NCI-H2227 (cell line): Measurements from ENCODE around the gene SLC10A6.

Experiments
- DNase-seq: peaks from one replicate; lab custom pipeline; 2025; ENCODE audit not compliant: unreplicated experiment; lab: John Stamatoyannopoulos, UW

Gene SLC10A6

DNA sequence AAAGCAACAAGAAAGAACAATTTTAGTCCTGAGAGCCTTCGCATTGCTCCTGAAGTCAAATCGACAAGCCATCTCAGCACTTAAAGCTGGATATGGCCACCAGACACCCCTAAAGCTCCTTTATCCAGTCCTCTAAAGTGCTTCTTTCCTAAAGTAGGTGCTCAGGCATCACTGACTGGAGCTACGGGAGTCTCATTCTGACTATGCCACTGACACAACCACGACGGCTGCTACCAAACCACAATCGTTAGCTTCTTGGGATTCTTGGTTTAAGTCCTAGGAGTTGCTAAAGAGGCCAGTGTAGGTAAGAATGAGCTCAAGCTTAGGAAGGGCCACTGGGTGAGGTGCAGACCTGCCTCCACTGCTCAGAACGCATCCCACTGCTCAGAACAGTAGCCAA is 1.0 kb downstream of the SLC10A6 start:
- DNase-seq, result no peak

DNA sequence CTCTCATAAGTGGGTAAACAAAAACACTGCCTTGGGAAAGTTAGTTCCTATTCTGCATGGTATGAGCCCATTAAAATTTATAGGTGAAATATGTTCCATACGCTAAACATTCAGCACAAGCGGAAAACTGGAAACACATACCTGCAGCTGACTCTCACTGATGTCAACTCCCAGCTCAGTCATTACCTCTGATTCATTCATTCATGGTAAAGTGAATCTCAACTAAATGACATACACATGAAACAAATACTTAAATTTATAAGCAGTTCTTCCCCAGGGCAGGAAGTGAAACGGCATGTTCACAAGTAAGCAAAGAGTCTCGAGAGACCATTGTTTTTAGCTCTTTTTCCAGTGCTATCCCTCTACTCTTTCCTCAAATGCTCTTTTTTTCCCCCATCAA is 1.6 kb downstream of the SLC10A6 start:
- DNase-seq, result no peak

DNA sequence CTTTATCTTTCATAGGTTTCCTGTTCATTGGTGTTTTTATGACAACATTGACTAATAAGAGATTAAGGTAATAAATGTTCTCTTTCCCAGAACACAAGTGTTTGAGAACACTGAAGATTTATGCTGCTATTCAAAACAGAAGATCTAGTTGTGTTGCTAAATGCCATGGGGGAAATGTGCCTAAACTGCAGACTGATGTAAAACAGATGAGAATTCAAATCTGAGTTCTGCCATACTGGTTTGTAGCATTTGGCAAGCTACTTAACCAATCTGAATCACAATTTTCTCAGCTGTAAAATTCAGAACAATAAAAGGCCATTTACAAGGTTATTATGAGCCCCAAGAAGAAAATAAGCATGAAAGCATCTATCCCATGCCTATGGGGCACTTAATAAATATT is 2.3 kb downstream of the SLC10A6 start:
- DNase-seq, result no peak

DNA sequence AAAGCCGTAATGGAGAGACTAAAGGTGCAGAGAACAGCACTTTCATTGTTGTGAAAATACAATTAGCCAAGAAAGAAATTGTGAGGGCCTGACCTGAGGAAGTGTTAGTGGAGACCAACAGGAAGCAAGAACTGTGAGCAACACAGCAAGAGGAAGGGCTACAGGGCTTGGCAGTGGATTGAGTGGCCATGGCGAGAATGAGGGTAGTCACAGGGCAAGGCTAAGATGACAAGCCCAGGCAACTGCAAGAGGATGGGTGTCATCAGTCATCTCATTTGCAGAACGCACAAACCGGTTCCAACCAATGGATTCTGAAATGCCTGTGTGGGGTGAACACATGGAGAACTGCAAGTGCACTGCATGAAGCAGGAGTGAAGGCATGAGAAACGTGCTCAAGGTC is 3.6 kb downstream of the SLC10A6 start:
- DNase-seq, result no peak

DNA sequence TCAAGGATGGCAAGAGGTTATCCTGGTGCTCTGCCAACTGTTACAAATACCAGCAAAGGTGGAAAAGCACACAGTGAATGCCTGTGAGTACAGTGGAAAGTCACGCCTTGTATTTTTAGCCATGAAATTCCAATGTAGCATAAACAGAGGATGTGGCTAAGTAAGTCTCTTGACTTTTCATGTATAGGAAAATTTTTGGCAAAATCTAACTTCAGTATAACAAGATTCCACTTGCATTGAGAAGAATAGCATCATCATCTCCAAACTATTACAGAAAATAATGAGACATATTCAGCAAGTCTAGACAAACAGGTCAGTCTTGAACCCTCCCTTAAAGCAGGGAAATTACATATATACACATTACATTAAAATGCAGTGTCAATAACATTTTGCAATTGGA is 7.9 kb downstream of the SLC10A6 start:
- DNase-seq, result no peak

DNA sequence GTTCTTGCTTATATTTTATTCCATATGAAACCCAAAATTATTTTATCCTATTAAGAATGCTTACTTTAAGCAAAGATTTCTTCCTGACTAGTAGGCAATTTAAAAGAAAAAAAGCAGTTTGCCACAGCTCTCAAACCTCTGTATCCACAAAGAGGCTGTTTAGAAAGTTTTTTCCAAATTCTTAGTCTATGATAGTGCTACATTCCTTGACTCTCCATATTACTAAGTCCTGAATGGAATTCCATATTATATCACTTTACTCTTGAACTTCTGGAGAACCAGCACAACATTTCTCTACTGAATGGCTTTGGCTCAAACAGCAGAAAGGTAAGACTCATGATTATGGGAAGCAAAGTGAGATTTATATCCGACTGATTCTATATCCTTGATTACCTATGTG is 8.3 kb downstream of the SLC10A6 start:
- no peak for DNase-seq

DNA sequence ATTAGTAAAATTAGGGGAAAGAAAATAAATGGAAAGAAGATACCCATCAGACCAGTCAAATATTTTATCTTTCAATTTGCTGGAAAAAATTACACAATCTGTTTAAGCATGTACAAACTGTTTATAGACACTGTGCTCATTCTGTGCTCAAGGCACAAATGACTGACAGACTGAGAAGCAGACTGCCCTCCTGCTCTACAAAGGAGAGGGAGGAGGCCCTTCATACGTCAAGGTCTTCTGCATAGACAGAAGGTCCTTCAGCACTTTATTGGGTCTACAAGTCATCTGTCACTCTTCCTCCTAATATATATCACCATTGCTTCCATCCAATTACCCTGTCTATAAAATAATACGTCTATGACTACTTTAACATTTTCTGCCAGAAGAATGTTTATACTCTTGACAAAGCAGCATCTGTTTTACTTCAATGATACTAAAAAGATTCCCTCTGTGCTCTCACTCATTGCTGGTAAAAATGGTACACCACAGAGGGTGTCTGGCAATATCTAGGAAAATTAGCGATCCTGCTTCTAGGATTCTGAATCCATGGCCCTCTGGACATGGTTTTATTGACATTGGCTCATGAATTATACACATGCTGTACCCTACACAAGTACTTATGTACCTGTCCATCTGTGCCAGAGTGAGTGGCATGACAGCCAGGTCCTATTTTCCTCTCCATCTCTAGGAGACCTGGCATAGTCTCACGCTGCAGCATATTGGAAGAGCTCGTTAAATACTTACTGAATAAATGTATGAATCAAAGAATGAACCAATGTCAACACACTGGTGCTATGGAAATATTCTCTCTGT is 11.3 kb downstream of the SLC10A6 start:
- DNase-seq, result no peak

DNA sequence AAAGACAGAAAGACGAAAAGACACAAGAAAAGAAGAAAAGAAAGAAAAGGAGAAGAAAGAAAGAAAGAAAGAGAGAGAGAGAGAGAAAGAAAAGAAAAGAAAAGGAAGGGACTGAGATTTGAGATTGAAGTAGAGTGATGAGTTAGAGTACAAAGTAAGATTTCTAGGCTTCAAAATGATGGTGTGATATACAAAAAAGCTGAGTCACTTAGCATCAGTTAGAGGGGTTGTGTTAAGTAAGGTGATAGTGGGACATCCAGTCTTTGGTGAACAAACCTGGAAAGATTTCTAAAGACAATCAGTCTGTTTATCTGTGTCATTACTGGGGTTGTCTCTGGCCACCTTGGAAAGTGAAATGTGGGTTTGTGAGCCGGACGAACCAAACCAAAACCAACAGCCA is 13.5 kb downstream of the SLC10A6 start:
- no peak for DNase-seq

DNA sequence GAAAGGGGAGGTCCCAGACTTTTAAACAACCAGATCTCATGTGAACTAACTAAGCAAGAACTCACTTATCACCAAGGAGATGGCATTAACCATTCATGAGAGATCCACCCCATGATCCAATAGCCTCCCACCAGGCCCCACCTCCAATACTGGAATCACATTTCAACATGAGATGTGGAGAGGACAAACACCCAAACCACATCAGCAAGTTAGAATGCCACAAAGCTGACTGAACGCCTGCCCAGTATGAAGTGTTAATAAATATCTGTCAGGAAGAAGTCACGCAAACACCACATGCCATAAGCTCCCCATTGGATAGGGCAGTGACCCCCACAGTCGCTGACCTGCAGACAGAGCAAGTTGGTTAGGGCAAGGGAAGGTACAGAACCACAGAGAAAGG is 14.3 kb downstream of the SLC10A6 start:
- DNase-seq, result no peak

DNA sequence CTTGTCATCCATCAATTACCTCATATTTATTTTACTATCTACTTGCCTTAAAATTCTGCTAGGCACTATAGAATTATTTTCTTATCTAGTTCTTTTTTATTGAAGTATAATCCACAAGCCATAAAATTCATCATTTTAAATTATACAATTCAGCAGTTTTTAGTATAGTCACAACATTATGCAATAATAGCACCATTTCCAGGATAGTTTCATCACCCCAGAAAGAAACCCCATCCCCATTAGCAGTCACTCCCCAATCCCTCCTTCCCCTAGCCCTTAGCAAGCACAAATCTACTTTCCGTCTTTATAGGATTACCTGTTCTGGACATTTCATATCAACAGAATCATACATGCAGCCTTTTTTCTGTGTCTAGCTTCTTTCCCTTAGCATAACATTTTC is 15.6 kb downstream of the SLC10A6 start:
- DNase-seq, result no peak

DNA sequence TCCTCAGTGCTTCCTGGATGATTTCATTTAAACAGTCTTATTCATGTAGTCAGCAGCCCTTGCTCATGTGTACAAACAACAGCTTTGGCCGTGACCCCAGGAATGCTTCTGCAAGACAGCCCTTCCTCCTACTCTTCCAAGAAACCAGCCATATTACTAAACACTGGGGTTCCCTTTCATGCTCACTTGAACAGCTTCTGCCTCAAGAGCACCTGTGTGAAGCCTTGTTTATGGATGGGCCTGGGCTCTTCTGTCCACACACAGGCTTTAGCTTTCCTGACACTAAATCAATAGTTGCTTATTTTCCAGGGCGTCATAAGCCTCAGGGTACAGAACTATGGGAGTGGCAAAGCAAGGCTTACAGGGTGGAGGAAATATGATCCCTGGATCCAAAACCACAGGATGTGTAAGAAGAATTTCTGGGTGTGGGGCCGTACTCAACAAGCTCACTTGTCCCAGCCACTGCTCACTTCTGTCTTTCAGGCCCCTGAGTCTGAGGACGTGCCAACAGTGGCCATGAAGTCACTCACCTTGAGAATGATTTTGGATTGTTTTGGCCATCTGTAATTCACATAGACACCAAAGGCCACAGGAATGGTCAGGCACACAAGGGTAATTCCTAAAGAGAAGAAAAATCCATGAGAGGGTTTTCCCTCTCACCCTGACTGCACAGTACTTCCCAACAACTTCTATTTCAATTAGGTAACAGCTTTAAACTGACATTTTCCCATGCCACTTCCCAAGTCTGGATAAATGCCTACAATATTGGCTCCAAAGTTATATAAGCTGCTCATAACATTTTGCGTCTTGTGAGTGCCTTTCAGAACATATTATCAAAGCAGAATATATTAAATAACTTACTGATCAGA is 17.7 kb downstream of the SLC10A6 start:
- DNase-seq, result no peak

DNA sequence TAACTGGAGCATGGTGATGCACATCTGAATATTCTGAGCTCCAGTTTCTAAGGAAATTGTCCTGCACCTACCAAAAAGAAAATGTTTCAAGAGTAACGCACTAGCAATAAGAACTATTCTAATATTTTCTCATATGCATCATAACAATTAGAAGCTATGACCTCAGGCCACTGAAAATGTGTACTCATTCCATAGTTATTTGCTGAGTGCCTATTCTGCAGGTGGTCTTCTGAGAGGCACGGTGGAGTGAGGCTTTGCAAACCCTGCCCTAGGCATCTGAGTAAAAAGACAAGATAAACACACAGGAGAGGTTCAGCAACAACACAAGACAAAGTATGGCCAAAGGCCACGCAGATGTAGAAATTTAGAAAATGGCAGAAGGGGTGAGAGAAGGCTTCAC is 23.7 kb downstream of the SLC10A6 start:
- DNase-seq, result no peak

DNA sequence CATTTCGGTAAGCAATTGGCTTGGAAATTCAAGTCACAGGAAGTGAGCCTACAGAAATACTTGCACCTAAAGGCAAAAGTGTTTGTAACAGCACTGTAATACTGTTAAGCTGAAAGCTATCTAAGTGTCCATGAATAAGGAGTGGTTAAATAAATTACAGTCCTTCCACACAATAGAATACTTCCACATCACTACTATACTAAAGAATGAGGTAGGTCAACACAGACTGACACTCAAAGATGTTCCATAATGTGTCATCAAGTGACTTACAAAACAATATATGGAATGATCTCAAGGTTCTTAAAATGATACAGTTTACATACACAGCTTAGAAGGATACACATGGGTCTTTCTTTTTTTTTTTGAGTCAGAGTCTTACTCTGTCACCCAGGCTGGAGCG is 27.0 kb downstream of the SLC10A6 start:
- DNase-seq, result no peak

DNA sequence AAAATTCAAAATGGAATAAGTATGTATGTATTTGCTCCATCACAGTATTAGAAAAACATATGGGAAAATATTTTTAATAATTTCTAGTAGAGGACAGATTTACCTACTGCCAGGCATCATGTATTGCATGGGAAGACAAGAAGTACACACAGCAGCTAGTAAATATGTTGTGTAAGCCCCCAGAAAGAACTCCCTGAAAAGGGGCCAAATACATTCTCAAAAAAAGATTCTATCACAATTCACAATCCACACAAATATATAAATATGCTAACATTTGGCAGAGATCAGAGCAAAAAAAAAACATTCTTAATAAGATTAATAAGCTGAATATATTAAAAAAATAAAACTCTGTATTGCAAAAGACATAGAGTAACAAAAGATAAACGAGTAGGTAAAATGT is 28.0 kb downstream of the SLC10A6 start:
- no peak for DNase-seq

DNA sequence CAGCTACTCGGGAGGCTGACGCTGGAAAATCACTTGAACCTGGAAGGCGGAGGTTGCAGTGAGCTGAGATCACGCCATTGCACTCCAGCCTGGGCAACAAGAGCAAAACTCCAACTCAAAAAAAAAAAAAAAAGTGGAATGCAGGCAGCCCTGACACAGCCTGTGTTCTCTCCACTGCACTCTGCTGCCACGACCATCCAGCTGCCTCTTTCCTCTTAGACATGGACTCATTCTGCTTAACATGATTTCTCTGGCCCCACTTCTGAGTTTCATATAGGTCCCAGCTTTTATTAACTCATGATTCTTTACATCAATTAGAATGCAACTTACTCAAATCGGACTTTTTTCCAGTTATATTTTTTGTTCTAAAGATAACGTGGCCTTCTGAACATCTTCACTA is 29.6 kb downstream of the SLC10A6 start:
- DNase-seq, result no peak

DNA sequence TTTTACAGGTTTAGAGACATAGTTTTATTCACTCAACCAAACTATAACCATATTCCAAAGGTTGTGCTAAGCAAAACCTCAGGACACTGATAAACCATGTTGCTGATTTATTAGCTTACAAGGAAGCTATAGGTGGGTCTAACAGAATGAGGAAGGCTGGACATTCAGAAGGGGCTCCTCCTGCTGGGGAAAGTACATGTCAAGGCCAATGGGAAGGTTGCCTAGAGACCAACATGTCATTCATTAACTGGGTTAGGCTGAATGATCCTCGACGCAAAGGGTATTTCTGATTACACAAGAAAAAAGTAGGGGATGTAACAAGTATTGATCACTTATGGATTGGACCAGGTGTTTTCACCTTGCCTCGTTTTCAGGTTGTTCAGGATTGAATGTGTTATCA is 30.3 kb downstream of the SLC10A6 start:
- DNase-seq, result no peak

DNA sequence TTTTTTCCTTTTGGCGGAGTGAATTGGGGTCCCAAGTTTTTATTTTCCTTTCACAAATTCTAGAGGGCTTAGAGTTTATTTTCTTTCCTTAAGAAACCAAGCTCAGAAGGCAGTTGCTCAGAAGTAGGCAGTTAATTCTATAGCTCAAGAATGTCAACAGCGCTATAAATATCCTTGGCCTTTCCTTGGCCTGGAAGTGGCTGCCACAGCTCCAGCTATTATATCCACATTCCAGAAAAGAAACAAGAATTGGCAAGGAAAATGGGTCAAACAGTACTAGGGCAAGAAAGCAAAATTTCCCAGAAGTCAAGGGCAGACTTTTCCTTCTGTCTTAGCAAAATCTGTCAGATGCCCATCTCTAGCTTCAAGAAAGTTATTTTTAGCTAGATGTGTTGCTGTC is 31.0 kb downstream of the SLC10A6 start:
- DNase-seq, result no peak

DNA sequence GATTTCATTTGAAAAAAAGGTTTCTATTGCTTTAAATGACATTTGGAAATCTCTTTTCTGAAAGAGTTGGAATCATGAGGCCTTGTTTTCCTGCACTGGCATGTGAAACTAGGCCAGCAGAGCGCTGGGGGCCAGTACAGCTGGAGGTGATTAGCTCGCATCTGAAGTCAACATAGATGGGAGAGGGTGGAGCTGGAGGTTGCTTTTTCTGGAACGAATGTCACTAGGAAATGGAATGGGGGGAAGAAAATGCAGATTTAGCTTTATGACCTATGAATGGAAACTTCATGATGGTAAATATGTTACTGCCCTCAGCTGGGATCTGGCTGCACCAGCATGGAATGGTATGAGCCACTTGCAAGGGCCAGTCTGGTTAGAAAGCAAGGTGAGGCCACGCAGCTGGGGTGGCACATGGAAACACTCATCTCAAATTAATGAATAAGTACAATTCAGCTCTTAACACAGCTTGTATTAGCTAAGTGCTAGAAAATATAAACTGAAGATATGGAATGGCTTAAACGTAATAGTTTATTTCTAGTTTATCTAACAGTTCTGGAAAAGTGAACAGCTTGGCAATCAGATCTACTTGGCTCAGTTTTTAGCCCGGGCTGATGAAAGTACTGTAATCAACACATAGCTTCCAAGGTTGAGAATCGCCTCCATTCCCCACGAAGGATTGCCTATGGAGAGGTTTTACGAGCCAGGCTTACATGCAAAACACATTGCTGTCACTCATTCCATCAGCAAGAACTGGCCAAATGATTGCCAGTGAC is 32.5 kb downstream of the SLC10A6 start:
- no peak for DNase-seq

DNA sequence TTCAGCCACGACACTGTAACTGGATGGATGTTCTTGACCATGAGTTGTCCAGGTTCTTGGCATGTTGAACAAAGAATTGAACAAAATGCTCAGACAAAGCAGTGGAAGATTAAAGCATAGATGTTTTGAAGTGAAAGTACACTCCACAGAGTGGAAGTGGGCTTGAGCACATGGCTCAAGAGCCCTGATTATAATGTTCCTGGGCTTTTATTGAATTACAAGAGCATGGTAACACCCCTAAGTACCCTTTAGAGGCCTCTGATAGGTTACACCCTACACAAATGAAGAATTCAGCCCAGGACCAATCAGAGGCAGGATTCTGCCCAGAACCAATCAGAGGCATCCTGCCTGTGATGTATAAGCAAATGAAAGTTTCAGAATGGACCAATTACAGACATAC is 33.5 kb downstream of the SLC10A6 start:
- DNase-seq, result no peak

DNA sequence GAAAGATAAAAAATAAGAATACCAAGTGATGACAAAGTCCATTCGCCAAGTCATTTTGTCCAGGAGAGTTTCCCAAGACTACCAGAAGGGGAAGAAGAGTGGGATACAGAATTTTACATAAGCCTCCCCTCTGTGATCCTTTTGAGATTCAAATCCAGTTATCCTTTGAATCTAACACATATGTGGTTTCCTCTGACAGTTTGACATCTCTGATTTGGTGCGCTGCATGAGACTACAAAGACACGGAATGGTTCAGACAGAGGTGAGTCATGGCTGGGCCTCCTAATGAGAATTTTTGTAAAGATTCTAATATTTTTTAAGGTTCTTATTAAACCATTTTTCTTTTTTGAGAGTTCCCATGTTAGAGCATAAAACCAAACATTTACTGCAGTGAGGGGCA is 38.3 kb downstream of the SLC10A6 start:
- no peak for DNase-seq

DNA sequence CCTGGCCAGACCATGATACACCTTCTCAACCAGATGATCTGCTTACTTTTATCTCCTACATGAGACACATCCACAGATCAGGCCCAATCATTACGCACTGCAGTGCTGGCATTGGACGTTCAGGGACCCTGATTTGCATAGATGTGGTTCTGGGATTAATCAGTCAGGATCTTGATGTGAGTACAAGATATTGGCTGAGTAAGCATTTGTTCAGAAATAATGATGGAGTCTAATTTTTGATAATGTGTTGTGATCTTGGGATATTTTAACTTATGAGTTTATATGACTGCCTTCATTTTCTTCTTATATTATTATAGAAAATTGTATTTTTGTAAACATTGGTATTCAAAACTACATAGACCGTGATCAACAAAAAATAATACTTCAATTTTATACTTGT is 39.4 kb downstream of the SLC10A6 start:
- DNase-seq, result no peak

DNA sequence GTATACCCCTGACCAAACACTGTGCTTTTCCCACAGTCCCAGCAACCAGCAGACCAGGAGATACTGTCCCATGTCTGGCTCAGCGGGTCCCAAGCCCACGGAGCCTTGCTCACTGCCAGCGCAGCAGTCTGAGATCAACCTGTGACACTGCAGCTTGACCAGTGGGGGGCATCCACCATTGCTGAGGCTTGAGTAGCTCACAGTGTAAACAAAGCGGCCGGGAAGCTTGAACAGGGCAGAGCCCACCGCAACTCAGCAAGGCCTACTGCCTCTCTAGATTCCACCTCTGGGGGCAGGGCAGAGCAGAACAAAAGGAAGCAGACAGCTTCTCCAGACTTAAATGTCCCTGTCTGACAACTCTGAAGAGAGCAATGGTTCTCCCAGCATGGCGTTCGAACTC is 58.1 kb downstream of the SLC10A6 start:
- no peak for DNase-seq
